ENCODE data around the gene PCDHAC1.

- TF ChIP-seq CTCF (IDR thresholded peaks at IDR 0.05) (no peak), NRF1 (IDR thresholded peaks at IDR 0.05; ENCODE audit: low read depth, low read length) (no peak), JUND (IDR thresholded peaks at IDR 0.05) (no peak), SIN3A (IDR thresholded peaks at IDR 0.05; ENCODE audit: borderline replicate concordance, low read depth, low read length) (no peak), RFX5 (IDR thresholded peaks at IDR 0.05; ENCODE audit: low read length) (no peak), POLR2AphosphoS5 (IDR thresholded peaks at IDR 0.05; ENCODE audit: low read depth, low read length) (no peak), EP300 (IDR thresholded peaks at IDR 0.05; ENCODE audit: borderline replicate concordance in 1 of 2, low read depth in 1 of 2, low read length in 1 of 2) (no peak), TAF1 (IDR thresholded peaks at IDR 0.05; ENCODE audit: borderline replicate concordance, low read depth, low read length) (no peak), EZH2phosphoT487 (IDR thresholded peaks at IDR 0.05; ENCODE audit: borderline replicate concordance, low read depth) (no peak)
These were observed 48.9 kb upstream of the PCDHAC1 start for GRCh38 chr5:140877262-140877581.
